GM21576 (cell line): Measurements from ENCODE around the gene VPS52.
A peak's percentile ranks its signal among the peaks of the same experiment; 100 is the strongest.

ENCODE experiments used
- ATAC-seq: cut with Tn5 transposase; IDR thresholded peaks from one replicate; pipeline ENCODE4 v1.9.1; 2021; ENCODE audit warnings: mild to moderate bottlenecking, moderate library complexity; ENCODE audit not compliant: unreplicated experiment

VPS52 gene

DNA sequence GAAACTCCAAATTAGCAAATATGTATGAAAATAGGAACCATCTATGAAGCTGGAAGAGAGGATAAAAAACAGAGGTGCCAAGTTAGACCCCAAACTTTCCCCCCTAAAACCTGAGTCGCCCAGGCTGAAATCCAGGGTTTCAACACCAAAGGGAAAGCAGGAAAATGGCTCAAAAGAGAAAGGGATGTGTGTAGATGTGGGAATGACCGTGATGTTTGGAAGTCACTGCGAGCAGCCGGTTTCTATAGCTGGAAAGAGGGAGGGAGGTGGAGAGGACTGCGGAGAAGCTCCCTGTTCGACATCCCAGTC, 58.9 kb downstream of the VPS52 start:
- no peak for ATAC-seq

- no peak for ATAC-seq
Observed at GRCh38 chr6:33211666-33212422, 59.8 kb downstream of the VPS52 start.

GRCh38 chr6:33211136-33211535, 60.5 kb downstream of the VPS52 start:
- ATAC-seq = no peak

GRCh38 chr6:33209856-33210255, 61.8 kb downstream of the VPS52 start:
- ATAC-seq = no peak

DNA sequence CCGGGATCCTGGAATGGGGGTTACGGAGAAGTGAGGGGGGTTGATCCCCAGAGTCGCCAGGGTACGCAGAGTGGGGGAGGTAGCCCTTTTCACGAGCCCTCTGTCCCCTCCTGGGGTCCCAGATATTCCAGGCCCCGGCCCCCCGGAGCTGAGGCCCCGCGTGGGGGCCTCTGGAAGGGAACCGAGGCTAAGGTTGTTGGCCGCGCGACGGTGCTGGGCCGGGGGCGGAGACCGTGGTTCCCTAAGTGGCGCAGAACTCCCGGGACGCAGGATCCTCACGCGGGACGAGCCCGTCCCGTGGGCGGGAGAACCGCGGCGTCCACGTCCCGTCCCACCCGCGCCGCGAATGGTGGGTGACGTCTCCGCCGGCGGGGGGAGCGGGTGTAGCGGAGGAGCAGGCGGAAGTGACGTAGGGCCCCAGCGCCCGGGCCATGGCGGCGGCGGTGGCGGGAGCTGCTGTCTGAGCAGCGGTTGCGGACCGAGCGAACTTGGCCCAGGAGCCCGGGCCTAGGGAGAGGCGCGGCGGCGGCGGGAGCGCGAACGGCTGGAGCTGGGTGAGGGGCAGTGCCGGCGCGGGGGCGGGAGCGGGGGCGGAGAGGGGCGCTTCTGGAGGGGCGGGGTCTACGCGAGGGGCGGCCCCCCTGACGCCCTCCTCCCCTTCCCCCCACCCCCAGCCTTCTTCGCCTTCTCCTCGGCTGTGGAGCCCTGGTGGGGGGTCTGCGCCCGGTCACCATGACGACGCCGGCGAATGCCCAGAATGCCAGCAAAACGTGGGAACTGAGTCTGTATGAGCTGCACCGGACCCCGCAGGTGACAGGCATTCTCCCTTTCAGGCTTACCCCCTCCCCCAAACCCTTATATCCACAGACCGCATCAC, 63.3 kb downstream of the VPS52 start, which contains the start of gene RING1:
TSS of gene RING1 (plus strand) at position 410 of the 877 bp plus-strand sequence. CDS start at position 733, 323 bp downstream.
- ATAC-seq = no peak

- no peak for ATAC-seq
Observed at GRCh38 chr6:33207552-33208090, 64.1 kb downstream of the VPS52 start.

- ATAC-seq = no peak
Observed at GRCh38 chr6:33206864-33207551, 64.7 kb downstream of the VPS52 start.

DNA sequence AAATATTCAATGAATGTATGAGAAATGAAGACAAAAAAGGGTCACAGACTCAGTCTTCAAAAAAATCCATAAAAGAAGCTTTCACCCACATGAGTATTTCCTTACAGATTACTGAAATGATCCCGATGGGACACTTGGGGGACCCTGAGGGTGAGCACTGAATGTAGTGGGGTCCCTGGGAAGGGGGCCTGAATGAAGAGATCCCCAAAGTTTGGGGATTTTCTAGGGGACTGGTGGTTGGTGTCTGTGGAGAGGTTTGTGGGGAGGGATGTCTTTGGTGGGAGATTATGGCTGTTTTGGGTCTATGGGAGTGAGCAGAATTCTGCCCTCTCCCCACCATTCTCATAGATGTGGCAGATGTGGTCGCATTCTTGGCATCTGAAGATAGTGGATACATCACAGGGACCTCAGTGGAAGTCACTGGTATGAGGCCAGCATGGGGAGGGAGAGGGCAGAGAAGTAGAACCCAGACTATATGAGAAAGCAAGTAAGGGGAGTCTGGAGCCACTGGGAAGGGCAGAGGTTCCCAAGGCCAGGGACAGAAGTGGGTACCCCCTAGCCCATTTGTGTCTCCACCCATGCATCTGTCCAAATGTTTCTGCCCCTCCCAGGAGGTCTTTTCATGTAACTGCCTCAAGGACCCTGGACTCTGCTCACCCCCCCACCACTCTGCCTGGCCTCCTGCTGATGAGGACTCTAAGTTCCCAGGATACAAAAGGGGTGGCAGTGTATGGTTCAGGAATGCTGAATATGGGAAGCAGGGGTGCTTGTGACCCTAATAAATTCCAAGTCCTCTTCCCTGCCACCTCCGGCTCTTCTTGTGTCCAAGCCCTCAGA, 65.4 kb downstream of the VPS52 start:
- no peak for ATAC-seq

GRCh38 chr6:33205191-33206026, 66.3 kb downstream of the VPS52 start:
- ATAC-seq = no peak

- peak; percentile 43 for ATAC-seq
Observed at GRCh38 chr6:33204415-33205190, 67.1 kb downstream of the VPS52 start, which contains the start of gene HSD17B8. TSS of gene HSD17B8 (plus strand) at chr6:33204655. CDS start at chr6:33204669, 14 bp downstream.

DNA sequence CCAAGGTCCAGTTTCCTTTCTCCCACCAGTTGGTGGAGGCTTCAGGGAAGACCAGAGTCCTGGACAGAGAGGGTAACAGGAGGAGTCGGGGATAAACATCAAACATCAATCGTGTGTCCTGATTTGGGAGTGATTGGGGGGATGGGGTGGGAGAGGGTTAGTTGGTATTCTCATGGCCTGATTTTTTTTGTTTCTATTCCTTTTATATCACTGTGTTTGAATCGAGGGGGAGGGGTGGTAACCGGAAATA, 67.6 kb downstream of the VPS52 start:
- no peak for ATAC-seq

GRCh38 chr6:33203443-33204164, 68.1 kb downstream of the VPS52 start:
- no peak for ATAC-seq

- ATAC-seq = no peak
Observed at GRCh38 chr6:33202799-33203198, 68.9 kb downstream of the VPS52 start.

GRCh38 chr6:33201935-33202334, 69.7 kb downstream of the VPS52 start:
- ATAC-seq = no peak

DNA sequence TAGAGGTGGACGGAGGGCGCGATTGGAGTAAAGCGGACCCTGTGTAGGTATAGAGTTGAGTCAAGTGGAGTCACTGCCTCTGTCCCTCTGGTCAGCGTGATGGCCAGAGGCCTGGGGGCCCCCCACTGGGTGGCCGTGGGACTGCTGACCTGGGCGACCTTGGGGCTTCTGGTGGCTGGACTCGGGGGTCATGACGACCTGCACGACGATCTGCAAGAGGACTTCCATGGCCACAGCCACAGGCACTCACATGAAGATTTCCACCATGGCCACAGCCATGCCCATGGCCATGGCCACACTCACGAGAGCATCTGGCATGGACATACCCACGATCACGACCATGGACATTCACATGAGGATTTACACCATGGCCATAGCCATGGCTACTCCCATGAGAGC, 70.5 kb downstream of the VPS52 start:
- no peak for ATAC-seq
